ENCODE results near the gene PNKP.

DNA sequence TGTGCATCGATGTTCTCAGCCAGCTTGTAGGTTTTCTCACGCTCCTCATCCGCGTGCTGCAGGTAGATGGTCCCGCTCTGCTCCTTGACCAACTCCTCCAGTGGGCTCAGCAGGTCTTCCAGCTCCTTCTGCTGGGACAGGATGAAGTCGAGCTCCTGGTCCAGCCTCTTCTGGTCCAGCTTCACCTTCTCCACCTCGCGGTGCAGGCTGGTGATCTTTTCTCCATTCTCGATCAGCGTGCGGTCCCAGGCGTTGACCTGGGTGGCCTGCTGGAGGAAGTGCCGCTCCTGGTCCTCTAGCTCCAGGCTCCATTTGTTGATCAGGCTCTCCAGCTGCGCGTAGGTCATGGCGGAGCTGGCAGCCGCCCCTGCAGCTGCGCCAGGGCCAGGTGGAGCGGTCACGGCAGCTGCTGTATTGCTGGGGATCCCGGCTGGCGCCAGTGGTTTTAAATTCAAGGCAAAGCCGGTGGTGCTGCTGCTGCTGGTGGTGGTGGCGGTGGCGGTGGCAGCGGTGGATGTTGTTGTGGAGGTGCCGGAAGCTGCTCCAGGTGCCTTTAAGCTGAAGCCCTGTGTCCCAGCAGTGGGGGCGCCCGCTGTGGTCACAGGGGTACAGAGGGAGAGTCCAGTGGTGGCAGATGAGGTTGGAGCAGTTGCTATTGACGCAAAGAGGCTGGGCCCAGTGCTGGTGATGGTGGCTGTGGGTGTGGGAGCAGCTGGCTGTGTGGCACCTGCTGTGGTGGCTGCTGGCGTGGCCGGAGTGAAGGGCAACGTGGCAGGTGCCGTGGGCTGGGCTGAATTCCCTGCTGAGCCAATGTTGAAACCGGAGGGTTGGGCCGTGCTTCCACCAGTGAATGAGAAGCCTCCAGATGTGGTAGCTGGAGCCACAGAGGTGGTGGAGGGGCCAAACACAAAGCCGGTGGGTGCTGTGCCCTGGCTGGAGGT, 41.4 kb upstream of the PNKP start:
- TF ChIP-seq ZNF776 (tag by site-specific recombination; IDR thresholded peaks at IDR 0.05; ENCODE audit: borderline replicate concordance): no peak
- no peak for TF ChIP-seq ZBTB8A (tag by site-specific recombination; IDR thresholded peaks at IDR 0.05)
- no peak for TF ChIP-seq SP2 (tag by site-specific recombination; IDR thresholded peaks at IDR 0.05)
- no peak for TF ChIP-seq ZNF302 (tag by site-specific recombination; IDR thresholded peaks at IDR 0.05; ENCODE audit: low read depth)
- TF ChIP-seq ZNF157 (tag by site-specific recombination; IDR thresholded peaks at IDR 0.05): no peak

All from HEK293 (cell line).